ENCODE measurements around the gene JMJD8.

Gene JMJD8

GRCh38 chr16:677316-678190 lies 6.6 kb downstream of the JMJD8 start:
- H3K27ac ChIP-seq (ENCODE audit: low read length): no peak overlapping the region
- H3K36me3 ChIP-seq (ENCODE audit: control insufficient read depth in 1 of 2, insufficient read depth in 2 of 2, low read length in 2 of 2): peaks cover 5 to 27% of the 10 kb centered on the region in 2 donors
- no peaks in the 10 kb centered on the region for H3K27me3 ChIP-seq (ENCODE audit: low read depth, low read length)
- H3K9me3 ChIP-seq (ENCODE audit: control insufficient read depth in 1 of 2, low read length in 2 of 2): no peaks in the 10 kb centered on the region
- peaks cover 7 to 37% of the 10 kb centered on the region in 2 donors for H3K4me1 ChIP-seq (ENCODE audit: control insufficient read depth in 1 of 2, insufficient read depth in 2 of 2, low read length in 2 of 2)
- H3K4me3 ChIP-seq (ENCODE audit: low read depth in 1 of 2, low read length in 2 of 2): no peak overlapping the region

- no peak overlapping the region for H3K27ac ChIP-seq (ENCODE audit: low read length)
- no peaks in the 10 kb centered on the region for H3K9me3 ChIP-seq (ENCODE audit: control insufficient read depth in 1 of 2, low read length in 2 of 2)
- H3K36me3 ChIP-seq (ENCODE audit: control insufficient read depth in 1 of 2, insufficient read depth in 2 of 2, low read length in 2 of 2): peaks cover 4 to 27% of the 10 kb centered on the region in 2 donors
- H3K4me3 ChIP-seq (ENCODE audit: low read depth in 1 of 2, low read length in 2 of 2): no peak overlapping the region
- no peaks in the 10 kb centered on the region for H3K27me3 ChIP-seq (ENCODE audit: low read depth, low read length)
- peaks cover 7 to 30% of the 10 kb centered on the region in 2 donors for H3K4me1 ChIP-seq (ENCODE audit: control insufficient read depth in 1 of 2, insufficient read depth in 2 of 2, low read length in 2 of 2)
Observed at GRCh38 chr16:676913-677312, 7.2 kb downstream of the JMJD8 start.

- H3K36me3 ChIP-seq (ENCODE audit: control insufficient read depth in 1 of 2, insufficient read depth in 2 of 2, low read length in 2 of 2): peaks cover 4 to 27% of the 10 kb centered on the region in 2 donors
- H3K4me3 ChIP-seq (ENCODE audit: low read depth in 1 of 2, low read length in 2 of 2): no peak overlapping the region
- no peaks in the 10 kb centered on the region for H3K27me3 ChIP-seq (ENCODE audit: low read depth, low read length)
- no peak overlapping the region for H3K27ac ChIP-seq (ENCODE audit: low read length)
- H3K9me3 ChIP-seq (ENCODE audit: control insufficient read depth in 1 of 2, low read length in 2 of 2): no peaks in the 10 kb centered on the region
- peaks cover 5 to 26% of the 10 kb centered on the region in 2 donors for H3K4me1 ChIP-seq (ENCODE audit: control insufficient read depth in 1 of 2, insufficient read depth in 2 of 2, low read length in 2 of 2)
Observed at GRCh38 chr16:676565-676902, 7.6 kb downstream of the JMJD8 start.

GRCh38 chr16:675884-676564 lies 8.1 kb downstream of the JMJD8 start:
- H3K4me1 ChIP-seq (ENCODE audit: control insufficient read depth in 1 of 2, insufficient read depth in 2 of 2, low read length in 2 of 2): peaks cover 0 to 21% of the 10 kb centered on the region in 2 donors
- no peak overlapping the region for H3K27ac ChIP-seq (ENCODE audit: low read length)
- no peaks in the 10 kb centered on the region for H3K9me3 ChIP-seq (ENCODE audit: control insufficient read depth in 1 of 2, low read length in 2 of 2)
- H3K36me3 ChIP-seq (ENCODE audit: control insufficient read depth in 1 of 2, insufficient read depth in 2 of 2, low read length in 2 of 2): peaks cover 4 to 30% of the 10 kb centered on the region in 2 donors
- H3K4me3 ChIP-seq (ENCODE audit: low read depth in 1 of 2, low read length in 2 of 2): no peak overlapping the region
- H3K27me3 ChIP-seq (ENCODE audit: low read depth, low read length): no peaks in the 10 kb centered on the region

GRCh38 chr16:674968-675883 lies 8.9 kb downstream of the JMJD8 start, which contains the start of gene RHBDL1:
RHBDL1 (plus strand) TSS chr16:675671; CDS start chr16:675791, 120 bp downstream.
- H3K27me3 ChIP-seq (ENCODE audit: low read depth, low read length): no peaks in the 10 kb centered on the region
- peak within 1 kb of the TSS in 1 of 2 donors; percentile 52 for H3K4me3 ChIP-seq (ENCODE audit: low read depth in 1 of 2, low read length in 2 of 2)
- H3K4me1 ChIP-seq (ENCODE audit: control insufficient read depth in 1 of 2, insufficient read depth in 2 of 2, low read length in 2 of 2): peaks cover 0 to 17% of the 10 kb centered on the region in 2 donors
- H3K27ac ChIP-seq (ENCODE audit: low read length): no peak within 1 kb of the TSS
- H3K9me3 ChIP-seq (ENCODE audit: control insufficient read depth in 1 of 2, low read length in 2 of 2): no peaks in the 10 kb centered on the region
- H3K36me3 ChIP-seq (ENCODE audit: control insufficient read depth in 1 of 2, insufficient read depth in 2 of 2, low read length in 2 of 2): peaks cover 4 to 38% of the 10 kb centered on the region in 2 donors

GRCh38 chr16:674214-674881 lies 9.8 kb downstream of the JMJD8 start:
- Histone ChIP-seq H3K27ac (ENCODE audit: low read length) (no peak overlapping the region), H3K9me3 (ENCODE audit: control insufficient read depth in 1 of 2, low read length in 2 of 2) (no peaks in the 10 kb centered on the region), H3K36me3 (ENCODE audit: control insufficient read depth in 1 of 2, insufficient read depth in 2 of 2, low read length in 2 of 2) (peaks cover 4 to 47% of the 10 kb centered on the region in 2 donors), H3K27me3 (ENCODE audit: low read depth, low read length) (no peaks in the 10 kb centered on the region), H3K4me1 (ENCODE audit: control insufficient read depth in 1 of 2, insufficient read depth in 2 of 2, low read length in 2 of 2) (peaks cover 0 to 19% of the 10 kb centered on the region in 2 donors), H3K4me3 (ENCODE audit: low read depth in 1 of 2, low read length in 2 of 2) (no peak overlapping the region)

- Histone ChIP-seq H3K4me3 (ENCODE audit: low read depth in 1 of 2, low read length in 2 of 2) (no peak overlapping the region), H3K27ac (ENCODE audit: low read length) (no peak overlapping the region), H3K36me3 (ENCODE audit: control insufficient read depth in 1 of 2, insufficient read depth in 2 of 2, low read length in 2 of 2) (peaks cover 4 to 47% of the 10 kb centered on the region in 2 donors), H3K9me3 (ENCODE audit: control insufficient read depth in 1 of 2, low read length in 2 of 2) (no peaks in the 10 kb centered on the region), H3K27me3 (ENCODE audit: low read depth, low read length) (no peaks in the 10 kb centered on the region), H3K4me1 (ENCODE audit: control insufficient read depth in 1 of 2, insufficient read depth in 2 of 2, low read length in 2 of 2) (peaks cover 3 to 23% of the 10 kb centered on the region in 2 donors)
Observed at GRCh38 chr16:673399-673991, 10.6 kb downstream of the JMJD8 start.

- Histone ChIP-seq H3K27ac (ENCODE audit: low read length) (no peak overlapping the region), H3K4me3 (ENCODE audit: low read depth in 1 of 2, low read length in 2 of 2) (no peak overlapping the region), H3K27me3 (ENCODE audit: low read depth, low read length) (no peaks in the 10 kb centered on the region), H3K4me1 (ENCODE audit: control insufficient read depth in 1 of 2, insufficient read depth in 2 of 2, low read length in 2 of 2) (peaks cover 3 to 25% of the 10 kb centered on the region in 2 donors), H3K9me3 (ENCODE audit: control insufficient read depth in 1 of 2, low read length in 2 of 2) (no peaks in the 10 kb centered on the region), H3K36me3 (ENCODE audit: control insufficient read depth in 1 of 2, insufficient read depth in 2 of 2, low read length in 2 of 2) (peaks cover 4 to 47% of the 10 kb centered on the region in 2 donors)
Observed at GRCh38 chr16:672851-673250, 11.3 kb downstream of the JMJD8 start.

- peaks cover 4 to 47% of the 10 kb centered on the region in 2 donors for H3K36me3 ChIP-seq (ENCODE audit: control insufficient read depth in 1 of 2, insufficient read depth in 2 of 2, low read length in 2 of 2)
- H3K27ac ChIP-seq (ENCODE audit: low read length): no peak overlapping the region
- H3K9me3 ChIP-seq (ENCODE audit: control insufficient read depth in 1 of 2, low read length in 2 of 2): no peaks in the 10 kb centered on the region
- no peaks in the 10 kb centered on the region for H3K27me3 ChIP-seq (ENCODE audit: low read depth, low read length)
- H3K4me3 ChIP-seq (ENCODE audit: low read depth in 1 of 2, low read length in 2 of 2): no peak overlapping the region
- peaks cover 3 to 28% of the 10 kb centered on the region in 2 donors for H3K4me1 ChIP-seq (ENCODE audit: control insufficient read depth in 1 of 2, insufficient read depth in 2 of 2, low read length in 2 of 2)
Observed at GRCh38 chr16:672371-672770, 11.8 kb downstream of the JMJD8 start.

- Histone ChIP-seq H3K36me3 (ENCODE audit: control insufficient read depth in 1 of 2, insufficient read depth in 2 of 2, low read length in 2 of 2) (peaks cover 4 to 47% of the 10 kb centered on the region in 2 donors), H3K27me3 (ENCODE audit: low read depth, low read length) (no peaks in the 10 kb centered on the region), H3K4me1 (ENCODE audit: control insufficient read depth in 1 of 2, insufficient read depth in 2 of 2, low read length in 2 of 2) (peaks cover 3 to 30% of the 10 kb centered on the region in 2 donors), H3K9me3 (ENCODE audit: control insufficient read depth in 1 of 2, low read length in 2 of 2) (no peaks in the 10 kb centered on the region), H3K4me3 (ENCODE audit: low read depth in 1 of 2, low read length in 2 of 2) (no peak overlapping the region), H3K27ac (ENCODE audit: low read length) (no peak overlapping the region)
Observed at GRCh38 chr16:671353-672131, 12.6 kb downstream of the JMJD8 start.
